ENCODE measurements around the gene HELZ.

Gene HELZ

GRCh38 chr17:67137026-67137370, 108.0 kb downstream of the HELZ start:
- H3K4me3 ChIP-seq (ENCODE audit: low read depth, low read length) = no peak overlapping the region
- TF ChIP-seq CTCF (IDR thresholded peaks at IDR 0.05; ENCODE audit: insufficient read depth, low read length, missing control alignments) = no peak
- CTCF ChIA-PET = no interaction called here
- POLR2A ChIA-PET = no interaction called here
- DNase-seq (ENCODE audit: low read depth, low spot score) = no peak

GRCh38 chr17:67136191-67137025, 108.6 kb downstream of the HELZ start:
- ChIA-PET CTCF (interaction anchor here (1.9 kb wide), 1 partner anchor 9 kb away, joined by 8 read pairs; no protein-coding TSS in a partner anchor), POLR2A (no interaction called here)
- H3K4me3 ChIP-seq (ENCODE audit: low read depth, low read length) = no peak overlapping the region
- no peak for DNase-seq (ENCODE audit: low read depth, low spot score)
- TF ChIP-seq CTCF (IDR thresholded peaks at IDR 0.05; ENCODE audit: insufficient read depth, low read length, missing control alignments) = no peak

- CTCF ChIA-PET = interaction anchor here (1.0 kb wide), 1 partner anchor 25 kb away, joined by 3 read pairs; no protein-coding TSS in a partner anchor
Observed at GRCh38 chr17:67133161-67133560, 111.8 kb downstream of the HELZ start.

GRCh38 chr17:67132366-67132765, 112.6 kb downstream of the HELZ start:
- POLR2A ChIA-PET = no interaction called here
- TF ChIP-seq CTCF (IDR thresholded peaks at IDR 0.05; ENCODE audit: insufficient read depth, low read length, missing control alignments) = no peak
- CTCF ChIA-PET = interaction anchor here (1.0 kb wide), 1 partner anchor 26 kb away, joined by 3 read pairs; no protein-coding TSS in a partner anchor
- H3K4me3 ChIP-seq (ENCODE audit: low read depth, low read length) = no peak overlapping the region
- no peak for DNase-seq (ENCODE audit: low read depth, low spot score)

More at GRCh38 chr17:67133161-67133560, 111.8 kb downstream of the HELZ start:
- no peak for DNase-seq (ENCODE audit: low read depth, low spot score)
- POLR2A ChIA-PET = no interaction called here
- H3K4me3 ChIP-seq (ENCODE audit: low read depth, low read length) = no peak overlapping the region
- no peak for TF ChIP-seq CTCF (IDR thresholded peaks at IDR 0.05; ENCODE audit: insufficient read depth, low read length, missing control alignments)

GRCh38 chr17:67130768-67131167, 114.2 kb downstream of the HELZ start:
- DNase-seq (ENCODE audit: low read depth, low spot score) = no peak
- POLR2A ChIA-PET = interaction anchor here (0.7 kb wide), 1 partner anchor 11 kb away, joined by 3 read pairs; no protein-coding TSS in a partner anchor

More at GRCh38 chr17:67130768-67131167, 114.2 kb downstream of the HELZ start:
- H3K4me3 ChIP-seq (ENCODE audit: low read depth, low read length) = no peak overlapping the region
- CTCF ChIA-PET = no interaction called here
- no peak for TF ChIP-seq CTCF (IDR thresholded peaks at IDR 0.05; ENCODE audit: insufficient read depth, low read length, missing control alignments)
